NT2/D1 (cell line): ENCODE data around the gene PRKAG2.

Source experiments
- YY1 ChIP-seq: IDR thresholded peaks from 2 replicates; pipeline ENCODE4 v1.6.1; 2011; ENCODE audit not compliant: insufficient read length, insufficient read depth
- ZNF274 ChIP-seq: IDR thresholded peaks from 2 replicates; pipeline ENCODE4 v1.6.1; 2011; ENCODE audit warnings: mild to moderate bottlenecking, low read depth, low read length

GRCh38 chr7:151591866-151592265 lies 285.0 kb downstream of the PRKAG2 start:
- no peak for TF ChIP-seq ZNF274
- no peak for TF ChIP-seq YY1
